ENCODE data around the gene FBLIM1.

Gene FBLIM1

DNA sequence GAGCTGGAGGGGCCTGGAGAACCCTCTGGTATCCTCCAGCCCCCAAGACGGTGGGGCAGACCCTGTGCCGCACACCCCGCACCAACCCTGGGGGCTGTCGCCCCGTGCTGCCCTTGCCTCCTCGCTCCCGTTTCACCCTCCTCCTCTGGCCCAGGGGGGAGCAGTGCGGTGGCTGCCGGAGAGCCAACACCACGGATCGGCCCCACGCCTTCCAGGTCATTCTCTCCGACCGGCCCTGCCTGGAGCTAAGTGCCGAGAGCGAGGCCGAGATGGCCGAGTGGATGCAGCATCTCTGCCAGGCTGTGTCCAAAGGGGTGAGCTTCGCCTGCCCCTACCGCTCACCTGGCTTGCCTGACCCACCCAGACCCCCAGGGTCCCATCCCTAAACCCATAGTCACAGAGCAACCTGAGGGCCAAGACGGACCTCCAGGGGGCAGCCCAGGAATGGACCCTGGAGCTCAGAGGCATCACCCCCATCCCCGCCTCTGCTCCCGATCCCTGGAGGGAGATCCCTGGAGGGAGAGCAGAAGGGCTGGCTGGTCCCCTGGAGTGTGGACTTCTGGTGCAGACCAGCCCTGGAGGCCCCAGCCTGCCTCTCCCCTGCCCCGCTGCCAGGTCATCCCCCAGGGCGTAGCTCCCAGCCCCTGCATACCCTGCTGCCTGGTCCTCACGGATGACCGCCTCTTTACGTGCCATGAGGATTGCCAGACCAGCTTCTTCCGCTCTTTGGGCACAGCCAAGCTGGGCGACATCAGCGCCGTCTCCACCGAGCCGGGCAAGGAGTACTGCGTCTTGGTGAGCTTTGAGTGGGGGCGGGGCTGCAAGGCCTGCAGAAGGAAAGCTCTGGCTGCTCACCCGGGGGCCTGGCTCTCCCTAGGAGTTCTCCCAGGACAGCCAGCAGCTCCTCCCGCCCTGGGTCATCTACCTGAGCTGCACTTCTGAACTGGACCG lies 26.6 kb upstream of the FBLIM1 start:
- no peak for FAIRE-seq

GRCh38 chr1:15732686-15733081 lies 25.9 kb upstream of the FBLIM1 start:
- no peak for FAIRE-seq

GRCh38 chr1:15733218-15733725 lies 25.3 kb upstream of the FBLIM1 start:
- FAIRE-seq: no peak

DNA sequence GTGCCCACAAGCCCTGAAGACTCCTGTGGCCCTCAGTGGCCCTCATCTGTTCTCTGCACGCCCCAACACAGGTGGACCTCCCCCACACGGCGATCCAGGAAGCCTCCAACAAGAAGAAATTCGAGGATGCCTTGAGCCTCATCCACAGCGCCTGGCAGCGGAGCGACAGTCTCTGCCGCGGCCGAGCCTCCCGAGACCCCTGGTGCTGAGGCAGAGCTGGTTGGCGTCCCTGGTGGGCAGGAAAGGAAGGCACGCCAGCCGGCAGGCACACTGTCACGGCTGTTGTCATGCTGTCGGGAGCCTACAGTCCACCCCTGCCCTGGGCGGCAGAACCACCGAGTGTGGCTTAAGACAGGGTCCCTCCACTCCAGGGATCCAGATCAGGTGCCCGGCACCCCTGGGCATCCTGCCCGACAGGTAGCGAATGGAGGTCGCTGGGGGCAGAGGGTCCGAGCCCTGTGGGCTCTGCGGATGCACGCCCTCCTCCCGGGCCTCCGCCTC lies 24.8 kb upstream of the FBLIM1 start:
- no peak for FAIRE-seq

GRCh38 chr1:15734296-15734695 lies 24.3 kb upstream of the FBLIM1 start:
- FAIRE-seq: no peak

- FAIRE-seq: no peak
Observed at GRCh38 chr1:15734901-15735300, 23.7 kb upstream of the FBLIM1 start.

GRCh38 chr1:15735304-15736037 lies 23.1 kb upstream of the FBLIM1 start:
- FAIRE-seq: no peak

DNA sequence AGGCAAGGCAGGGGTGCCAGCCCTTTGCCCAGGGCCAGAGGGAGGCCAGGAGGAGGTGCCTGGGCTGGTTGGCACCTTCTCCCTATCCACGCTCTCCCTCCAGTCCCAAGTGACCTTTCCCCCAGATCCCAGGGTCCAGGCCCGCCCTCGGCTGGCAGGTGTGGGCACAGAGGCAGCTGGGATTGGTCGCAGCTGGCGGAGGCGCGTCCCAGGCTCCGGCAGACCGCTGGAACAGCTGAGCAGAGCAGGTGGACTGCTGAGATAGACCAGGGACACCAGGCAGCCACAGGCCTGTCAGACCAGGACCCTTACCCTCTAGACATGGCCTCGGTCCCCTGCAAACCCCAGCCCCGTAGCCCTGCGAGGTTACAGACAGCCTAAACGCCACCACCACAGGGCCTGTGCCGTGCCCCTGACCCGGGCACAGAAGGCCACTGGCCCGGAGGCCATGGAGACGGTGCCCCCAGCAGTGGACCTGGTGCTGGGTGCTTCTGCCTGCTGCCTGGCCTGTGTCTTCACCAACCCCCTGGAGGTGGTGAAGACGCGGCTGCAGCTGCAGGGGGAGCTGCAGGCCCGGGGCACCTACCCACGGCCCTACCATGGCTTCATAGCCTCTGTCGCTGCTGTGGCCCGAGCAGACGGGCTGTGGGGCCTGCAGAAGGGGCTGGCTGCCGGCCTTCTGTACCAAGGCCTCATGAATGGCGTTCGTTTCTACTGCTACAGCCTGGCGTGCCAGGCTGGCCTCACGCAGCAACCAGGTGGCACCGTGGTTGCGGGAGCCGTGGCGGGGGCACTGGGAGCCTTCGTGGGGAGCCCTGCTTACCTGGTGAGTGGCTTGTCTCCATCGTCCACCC lies 22.3 kb upstream of the FBLIM1 start, which contains the start of gene SLC25A34:
Gene SLC25A34 (plus strand): TSS at position 221 of the 854 bp plus-strand sequence. CDS start 228 bp downstream, at position 449.
- FAIRE-seq: no peak

GRCh38 chr1:15736892-15737261 lies 21.7 kb upstream of the FBLIM1 start:
- FAIRE-seq: no peak

GRCh38 chr1:15737324-15738319 lies 21.0 kb upstream of the FBLIM1 start:
- no peak for FAIRE-seq

DNA sequence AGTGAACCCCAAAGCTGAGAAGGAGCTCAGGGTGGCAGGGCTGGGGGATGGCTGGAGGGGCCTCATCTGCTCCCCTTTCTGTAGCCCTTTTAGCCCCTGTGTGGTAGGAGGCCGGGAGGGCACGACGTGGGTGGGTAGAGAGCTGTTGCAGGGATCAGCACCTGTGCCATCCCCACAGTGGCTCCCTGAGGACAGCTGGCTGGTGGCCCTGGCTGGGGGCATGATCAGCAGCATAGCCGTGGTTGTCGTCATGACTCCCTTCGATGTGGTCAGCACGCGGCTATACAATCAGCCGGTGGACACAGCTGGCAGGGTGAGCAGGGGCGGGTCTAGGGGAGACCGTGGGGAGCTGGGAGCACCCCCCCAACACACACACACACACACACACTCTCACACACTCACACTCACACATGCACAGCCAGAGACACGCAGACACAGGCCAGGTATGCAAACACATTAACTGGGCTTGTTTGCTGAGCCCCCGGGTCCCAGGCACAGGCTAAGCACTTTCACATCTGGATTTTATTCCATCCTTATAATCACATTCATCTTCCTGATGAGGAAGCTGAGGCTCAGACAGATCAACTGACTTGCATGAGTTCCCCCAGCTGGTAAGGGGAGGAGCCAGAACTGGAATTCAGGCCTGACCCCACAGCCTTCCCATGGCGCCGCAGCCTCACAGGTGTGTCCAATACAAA lies 20.0 kb upstream of the FBLIM1 start:
- FAIRE-seq: no peak

DNA sequence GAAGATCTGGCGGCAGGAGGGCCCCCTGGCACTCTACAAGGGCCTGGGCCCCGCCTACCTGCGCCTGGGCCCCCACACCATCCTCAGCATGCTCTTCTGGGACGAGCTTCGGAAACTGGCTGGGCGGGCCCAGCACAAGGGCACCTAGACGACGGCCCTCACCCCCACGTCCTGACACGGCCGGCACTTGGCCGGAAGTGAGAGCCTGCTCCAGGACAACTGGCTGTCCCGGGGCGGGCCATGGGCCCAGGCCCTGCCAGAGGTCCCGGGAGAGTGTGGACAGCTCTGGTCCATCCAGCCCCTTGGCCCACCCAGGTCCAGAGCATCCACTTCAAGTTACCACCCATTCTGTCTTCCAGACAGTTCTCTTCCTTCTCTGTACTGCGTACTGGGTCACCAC lies 19.3 kb upstream of the FBLIM1 start:
- no peak for FAIRE-seq

DNA sequence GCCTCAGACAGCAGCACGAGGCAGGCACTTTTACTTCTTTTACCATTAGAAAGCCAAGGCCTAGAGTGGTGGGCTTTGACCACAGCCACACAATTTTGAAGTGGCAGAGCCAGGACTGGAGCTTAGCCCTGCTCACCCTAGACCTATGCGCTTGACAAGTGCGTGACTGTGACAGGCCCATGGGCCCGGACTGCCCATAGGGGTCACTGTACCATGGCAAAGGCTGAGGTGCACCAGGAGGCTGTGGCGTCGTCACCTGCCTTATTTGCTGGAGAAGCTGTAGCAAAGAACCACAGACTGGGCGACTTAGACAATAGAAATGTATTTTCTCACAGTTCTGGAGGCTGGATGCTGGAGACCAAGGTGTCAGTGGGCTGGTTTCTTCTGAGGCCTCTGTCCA lies 18.9 kb upstream of the FBLIM1 start:
- no peak for FAIRE-seq

- FAIRE-seq: no peak
Observed at GRCh38 chr1:15740924-15741850, 17.4 kb upstream of the FBLIM1 start.

DNA sequence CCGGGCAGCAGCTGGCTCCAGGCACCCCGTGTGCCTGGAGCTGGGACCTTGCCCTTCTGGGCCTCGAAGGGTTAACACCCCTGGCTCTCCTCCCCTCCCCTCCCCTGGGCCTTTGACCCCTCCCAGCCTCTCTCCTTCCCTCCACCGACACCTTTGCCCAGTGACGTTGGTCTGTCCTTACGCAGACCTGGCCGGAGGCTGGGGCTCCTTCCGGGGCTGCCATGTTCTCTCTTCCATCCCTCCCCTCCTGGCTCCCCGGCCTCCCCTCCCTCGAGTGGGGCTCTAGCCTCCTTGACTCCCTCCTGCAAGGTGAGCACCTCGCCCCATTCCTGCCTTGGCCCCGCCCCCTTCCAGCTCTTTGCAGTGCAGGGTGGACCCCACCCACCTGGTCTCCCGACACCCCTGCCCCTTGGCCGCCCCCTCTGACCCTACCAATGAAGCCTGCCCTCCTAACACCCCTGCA lies 16.2 kb upstream of the FBLIM1 start, which contains the start of gene TMEM82:
Gene TMEM82 (plus strand): TSS at position 161 of the 463 bp plus-strand sequence. CDS start 61 bp downstream, at position 222.
- FAIRE-seq: no peak

DNA sequence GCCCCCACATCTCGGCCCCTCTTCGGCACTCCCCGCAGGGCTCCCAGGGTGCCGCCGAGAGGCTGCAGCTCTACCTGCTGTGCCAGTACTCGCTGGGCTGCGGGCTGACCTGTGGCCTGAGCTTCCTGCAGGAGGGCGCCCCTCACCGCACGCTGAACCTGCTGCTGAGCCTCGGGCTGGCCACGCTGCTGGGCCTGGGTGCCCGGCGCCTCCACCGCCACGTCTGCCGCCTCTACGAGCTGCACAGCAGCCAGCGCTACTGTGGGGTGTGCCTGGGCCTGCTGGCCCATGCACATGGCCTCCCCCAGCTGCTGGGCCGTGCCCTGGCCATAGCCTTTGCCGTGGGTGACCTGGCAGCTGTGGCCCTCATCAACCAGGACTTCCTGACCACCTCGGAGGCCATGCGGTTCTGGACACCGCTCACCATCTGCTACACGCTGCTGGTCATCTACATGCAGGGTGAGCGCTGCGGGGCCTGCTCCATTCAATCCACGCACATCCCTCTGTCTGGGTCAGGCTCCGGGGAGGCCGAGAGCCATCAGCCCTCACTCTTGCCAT lies 14.4 kb upstream of the FBLIM1 start:
- FAIRE-seq: no peak

DNA sequence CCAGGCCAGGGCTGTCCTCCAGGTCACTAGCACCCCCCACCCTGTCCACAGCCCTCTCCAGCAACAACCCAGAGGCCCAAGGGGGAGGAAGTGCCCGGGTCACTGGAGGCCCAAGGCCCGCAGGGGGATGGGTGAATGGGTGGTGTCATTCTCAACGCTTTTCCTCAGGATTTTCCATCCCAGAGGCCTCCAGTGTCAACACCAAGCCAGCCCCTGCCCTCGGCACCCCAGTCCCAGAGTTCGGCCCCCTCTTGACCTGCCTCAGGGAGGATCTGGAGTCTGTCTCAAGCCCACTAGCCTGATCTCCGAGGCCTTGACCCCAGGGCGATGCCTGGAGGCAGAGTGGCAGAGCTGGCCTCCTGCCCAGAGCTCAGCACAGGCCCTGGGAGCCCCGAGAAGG lies 11.2 kb upstream of the FBLIM1 start:
- FAIRE-seq: no peak

DNA sequence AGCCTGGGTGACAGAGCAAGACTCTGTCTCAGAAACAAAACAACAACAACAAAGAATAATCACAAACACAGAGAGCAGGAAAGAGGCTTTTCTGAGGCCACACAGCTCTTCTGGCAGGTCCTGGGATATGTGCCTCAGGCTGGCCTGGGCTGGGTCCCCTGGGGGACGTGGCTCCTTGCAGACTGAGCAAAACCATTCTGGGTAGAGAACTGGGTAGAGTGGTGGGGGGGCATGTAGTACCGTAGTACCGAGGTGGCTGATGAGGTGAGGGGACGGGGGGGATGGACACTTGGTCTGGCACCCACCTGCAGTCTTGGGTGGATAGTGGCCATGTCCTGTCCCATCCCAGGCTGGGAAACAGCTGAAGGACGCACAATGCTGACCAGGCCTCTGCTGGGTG lies 10.3 kb upstream of the FBLIM1 start:
- FAIRE-seq: no peak
